Measurements from ENCODE around the gene SHB.

SHB gene

DNA sequence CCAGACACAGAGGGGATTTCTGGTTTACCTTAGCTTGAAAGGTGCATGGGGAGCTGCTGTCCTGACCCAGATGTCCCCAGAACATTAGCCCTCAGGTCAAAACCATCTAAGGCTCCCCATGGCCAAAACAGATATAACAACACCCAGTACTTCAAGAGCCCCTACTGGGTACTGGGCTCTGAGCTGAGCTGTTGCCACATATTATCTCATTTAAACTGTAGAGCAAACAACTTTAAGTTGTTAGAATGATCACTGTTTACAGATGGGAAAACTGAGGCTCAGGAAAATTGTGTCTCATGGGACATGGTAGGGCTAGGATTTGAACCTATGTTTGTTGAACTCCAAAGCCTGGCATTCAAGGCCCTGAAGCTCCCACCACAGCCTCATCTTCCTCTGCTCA, 144.5 kb downstream of the SHB start:
- CTCF ChIA-PET = interaction anchor here (2.0 kb wide), 1 partner anchor 11 kb away, joined by 9 read pairs; no protein-coding TSS in a partner anchor
- Histone ChIP-seq H3K9me3 (ENCODE audit: control insufficient read depth, insufficient read depth, low read depth, low read length) (no peaks in the 10 kb centered on the region), H3K27ac (ENCODE audit: extremely low read depth, low read depth, low read length) (no peak overlapping the region), H3K4me3 (ENCODE audit: low read depth, low read length) (no peak overlapping the region), H3K36me3 (ENCODE audit: control insufficient read depth in 2 of 2, insufficient read depth in 1 of 2, low read length in 2 of 2) (peaks cover 0 to 54% of the 10 kb centered on the region in 2 experiments; a peak in 1 of 3 replicates), H3K4me1 (ENCODE audit: control insufficient read depth, insufficient read depth, low read length) (no peaks in the 10 kb centered on the region)
- POLR2A ChIA-PET = interaction anchor here (0.6 kb wide), 1 partner anchor 44 kb away, joined by 3 read pairs; no protein-coding TSS in a partner anchor
- TF ChIP-seq ZNF184 (tag by site-specific recombination; IDR thresholded peaks at IDR 0.05) (no peak), ZNF664 (tag by site-specific recombination; IDR thresholded peaks at IDR 0.05) (peak; percentile 90), ZNF214 (tag by site-specific recombination; IDR thresholded peaks at IDR 0.05; ENCODE audit: borderline replicate concordance) (no peak), ZFP3 (tag by site-specific recombination; IDR thresholded peaks at IDR 0.05; ENCODE audit: low read depth) (no peak)

DNA sequence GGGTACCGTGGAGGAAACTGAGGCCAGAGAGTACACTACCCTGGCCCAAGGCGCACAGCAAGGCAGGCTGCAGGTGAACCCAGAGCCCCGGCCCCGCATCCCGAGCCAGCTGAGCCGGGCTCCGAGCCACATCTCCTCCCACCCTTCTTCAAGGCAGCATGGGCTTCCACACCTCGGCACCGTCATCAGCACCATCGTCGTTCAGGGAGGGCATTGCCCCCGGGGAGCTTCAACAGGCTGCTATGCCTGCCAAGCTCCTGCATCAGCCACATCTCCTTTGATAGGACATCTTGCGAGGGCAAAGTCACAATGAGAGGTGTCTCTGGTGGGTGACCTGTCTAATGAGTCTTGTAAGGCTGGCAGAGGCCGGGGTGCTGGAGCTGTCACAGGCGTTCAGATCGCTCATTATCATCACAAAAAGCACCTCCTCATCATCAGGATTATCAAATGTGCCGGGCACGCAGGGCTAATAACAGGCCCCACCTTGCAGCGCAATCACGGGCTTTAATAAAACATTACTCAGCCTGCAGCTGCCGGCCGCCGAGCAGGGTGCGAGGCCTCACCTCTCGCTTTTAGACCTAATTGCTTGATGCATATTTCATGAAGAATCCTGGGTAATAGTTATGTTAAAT, 145.1 kb downstream of the SHB start:
- CTCF ChIA-PET = interaction anchor here (2.0 kb wide), 1 partner anchor 11 kb away, joined by 9 read pairs; no protein-coding TSS in a partner anchor
- peaks cover 0 to 52% of the 10 kb centered on the region in 2 experiments; a peak in 1 of 3 replicates for H3K36me3 ChIP-seq (ENCODE audit: control insufficient read depth in 2 of 2, insufficient read depth in 1 of 2, low read length in 2 of 2)
- H3K4me1 ChIP-seq (ENCODE audit: control insufficient read depth, insufficient read depth, low read length) = no peaks in the 10 kb centered on the region
- H3K27ac ChIP-seq (ENCODE audit: extremely low read depth, low read depth, low read length) = no peak overlapping the region
- H3K4me3 ChIP-seq (ENCODE audit: low read depth, low read length) = no peak overlapping the region
- no peak for TF ChIP-seq EGR2 (tag by site-specific recombination; IDR thresholded peaks at IDR 0.05; ENCODE audit: low read depth)
- no peak for TF ChIP-seq GLIS1 (tag by site-specific recombination; IDR thresholded peaks at IDR 0.05)
- TF ChIP-seq, protein P1, sequence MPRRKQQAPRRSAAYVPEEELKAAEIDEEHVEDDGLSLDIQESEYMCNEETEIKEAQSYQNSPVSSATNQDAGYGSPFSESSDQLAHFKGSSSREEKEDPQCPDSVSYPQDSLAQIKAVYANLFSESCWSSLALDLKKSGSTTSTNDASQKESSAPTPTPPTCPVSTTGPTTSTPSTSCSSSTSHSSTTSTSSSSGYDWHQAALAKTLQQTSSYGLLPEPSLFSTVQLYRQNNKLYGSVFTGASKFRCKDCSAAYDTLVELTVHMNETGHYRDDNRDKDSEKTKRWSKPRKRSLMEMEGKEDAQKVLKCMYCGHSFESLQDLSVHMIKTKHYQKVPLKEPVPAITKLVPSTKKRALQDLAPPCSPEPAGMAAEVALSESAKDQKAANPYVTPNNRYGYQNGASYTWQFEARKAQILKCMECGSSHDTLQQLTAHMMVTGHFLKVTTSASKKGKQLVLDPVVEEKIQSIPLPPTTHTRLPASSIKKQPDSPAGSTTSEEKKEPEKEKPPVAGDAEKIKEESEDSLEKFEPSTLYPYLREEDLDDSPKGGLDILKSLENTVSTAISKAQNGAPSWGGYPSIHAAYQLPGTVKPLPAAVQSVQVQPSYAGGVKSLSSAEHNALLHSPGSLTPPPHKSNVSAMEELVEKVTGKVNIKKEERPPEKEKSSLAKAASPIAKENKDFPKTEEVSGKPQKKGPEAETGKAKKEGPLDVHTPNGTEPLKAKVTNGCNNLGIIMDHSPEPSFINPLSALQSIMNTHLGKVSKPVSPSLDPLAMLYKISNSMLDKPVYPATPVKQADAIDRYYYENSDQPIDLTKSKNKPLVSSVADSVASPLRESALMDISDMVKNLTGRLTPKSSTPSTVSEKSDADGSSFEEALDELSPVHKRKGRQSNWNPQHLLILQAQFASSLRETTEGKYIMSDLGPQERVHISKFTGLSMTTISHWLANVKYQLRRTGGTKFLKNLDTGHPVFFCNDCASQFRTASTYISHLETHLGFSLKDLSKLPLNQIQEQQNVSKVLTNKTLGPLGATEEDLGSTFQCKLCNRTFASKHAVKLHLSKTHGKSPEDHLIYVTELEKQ (tag by site-specific recombination; IDR thresholded peaks at IDR 0.05; ENCODE audit: borderline replicate concordance) = no peak
- no peak for TF ChIP-seq GFI1B (tag by site-specific recombination; IDR thresholded peaks at IDR 0.05)
- TF ChIP-seq, protein P2, sequence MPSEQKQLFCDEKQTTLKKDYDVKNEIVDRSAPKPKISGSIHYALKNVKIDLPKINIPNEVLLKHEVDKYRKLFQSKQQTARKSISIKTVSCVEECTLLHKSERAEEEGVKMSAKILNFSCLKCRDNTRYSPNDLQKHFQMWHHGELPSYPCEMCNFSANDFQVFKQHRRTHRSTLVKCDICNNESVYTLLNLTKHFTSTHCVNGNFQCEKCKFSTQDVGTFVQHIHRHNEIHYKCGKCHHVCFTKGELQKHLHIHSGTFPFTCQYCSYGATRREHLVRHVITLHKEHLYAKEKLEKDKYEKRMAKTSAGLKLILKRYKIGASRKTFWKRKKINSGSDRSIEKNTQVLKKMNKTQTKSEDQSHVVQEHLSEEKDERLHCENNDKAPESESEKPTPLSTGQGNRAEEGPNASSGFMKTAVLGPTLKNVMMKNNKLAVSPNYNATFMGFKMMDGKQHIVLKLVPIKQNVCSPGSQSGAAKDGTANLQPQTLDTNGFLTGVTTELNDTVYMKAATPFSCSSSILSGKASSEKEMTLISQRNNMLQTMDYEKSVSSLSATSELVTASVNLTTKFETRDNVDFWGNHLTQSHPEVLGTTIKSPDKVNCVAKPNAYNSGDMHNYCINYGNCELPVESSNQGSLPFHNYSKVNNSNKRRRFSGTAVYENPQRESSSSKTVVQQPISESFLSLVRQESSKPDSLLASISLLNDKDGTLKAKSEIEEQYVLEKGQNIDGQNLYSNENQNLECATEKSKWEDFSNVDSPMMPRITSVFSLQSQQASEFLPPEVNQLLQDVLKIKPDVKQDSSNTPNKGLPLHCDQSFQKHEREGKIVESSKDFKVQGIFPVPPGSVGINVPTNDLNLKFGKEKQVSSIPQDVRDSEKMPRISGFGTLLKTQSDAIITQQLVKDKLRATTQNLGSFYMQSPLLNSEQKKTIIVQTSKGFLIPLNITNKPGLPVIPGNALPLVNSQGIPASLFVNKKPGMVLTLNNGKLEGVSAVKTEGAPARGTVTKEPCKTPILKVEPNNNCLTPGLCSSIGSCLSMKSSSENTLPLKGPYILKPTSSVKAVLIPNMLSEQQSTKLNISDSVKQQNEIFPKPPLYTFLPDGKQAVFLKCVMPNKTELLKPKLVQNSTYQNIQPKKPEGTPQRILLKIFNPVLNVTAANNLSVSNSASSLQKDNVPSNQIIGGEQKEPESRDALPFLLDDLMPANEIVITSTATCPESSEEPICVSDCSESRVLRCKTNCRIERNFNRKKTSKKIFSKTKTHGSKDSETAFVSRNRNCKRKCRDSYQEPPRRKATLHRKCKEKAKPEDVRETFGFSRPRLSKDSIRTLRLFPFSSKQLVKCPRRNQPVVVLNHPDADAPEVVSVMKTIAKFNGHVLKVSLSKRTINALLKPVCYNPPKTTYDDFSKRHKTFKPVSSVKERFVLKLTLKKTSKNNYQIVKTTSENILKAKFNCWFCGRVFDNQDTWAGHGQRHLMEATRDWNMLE (tag by site-specific recombination; conservative IDR thresholded peaks at IDR 0.05; ENCODE audit: low read depth) = no peak
- TF ChIP-seq BCL11A (tag by site-specific recombination; IDR thresholded peaks at IDR 0.05; ENCODE audit: low read depth) = no peak
- 0 out of 2 replicates have a peak, but pooled peaks have one; percentile 15 for TF ChIP-seq ZNF146 (tag by site-specific recombination; IDR thresholded peaks at IDR 0.05)
- no peak for TF ChIP-seq ZNF223 (tag by site-specific recombination; IDR thresholded peaks at IDR 0.05)
- H3K9me3 ChIP-seq (ENCODE audit: control insufficient read depth, insufficient read depth, low read depth, low read length) = no peaks in the 10 kb centered on the region
- POLR2A ChIA-PET = no interaction called here
